Stimulated activated CD8-positive, alpha-beta memory T cell treated with anti-CD3 and anti-CD28 coated beads, Interleukin-7, amount 100 ng/mL, for 48 hours (primary cell): ENCODE data around the gene SMOC2.

ENCODE experiments used
- DNase-seq, 2 donors: peaks; one replicate each; pipeline ENCODE4 v3.0.0-alpha.2; 2020; ENCODE audit warnings: low read depth in 1 of 2; ENCODE audit errors: extremely low read depth in 1 of 2

The SMOC2 gene

DNA sequence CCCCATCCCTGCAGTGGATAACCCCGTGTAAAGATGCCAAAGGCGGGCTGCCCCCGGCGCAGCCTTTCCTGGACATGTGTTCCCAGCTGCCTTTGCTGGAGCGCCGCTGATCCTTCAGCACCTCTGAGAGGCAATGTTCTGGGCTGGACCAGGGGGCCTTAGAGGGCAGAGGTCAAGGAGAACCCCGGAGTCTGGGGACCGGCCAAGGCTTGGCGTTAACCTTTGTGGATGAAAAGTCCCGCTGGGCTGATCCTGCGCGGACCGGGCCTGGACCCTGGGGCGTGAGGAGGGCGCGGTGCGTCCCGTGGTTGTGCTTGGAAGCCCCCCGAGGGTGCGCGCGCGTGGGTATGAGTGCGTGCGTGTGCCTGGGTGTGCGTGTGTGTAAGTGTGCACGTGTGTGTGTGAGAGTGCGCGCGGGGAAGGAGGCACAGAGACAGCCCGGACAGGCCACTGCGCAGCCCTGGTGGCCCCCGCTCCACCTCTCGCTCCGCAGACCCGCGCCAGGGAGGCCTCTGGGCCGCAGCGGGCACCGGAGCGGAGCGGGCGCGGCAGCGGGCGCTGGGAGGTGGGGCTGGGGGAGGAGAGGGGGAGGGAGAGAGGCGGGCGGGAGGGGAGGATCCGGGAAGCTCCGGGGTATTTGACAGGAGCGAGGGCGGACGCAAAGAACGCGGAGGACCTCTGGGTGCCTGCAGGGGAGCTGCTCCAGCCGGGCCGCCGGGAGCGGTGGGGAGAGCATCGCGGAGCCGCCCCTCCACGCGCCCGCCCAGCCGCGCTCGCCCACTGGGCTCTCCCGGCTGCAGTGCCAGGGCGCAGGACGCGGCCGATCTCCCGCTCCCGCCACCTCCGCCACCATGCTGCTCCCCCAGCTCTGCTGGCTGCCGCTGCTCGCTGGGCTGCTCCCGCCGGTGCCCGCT, at the start of gene SMOC2:
TSS of gene SMOC2 (plus strand) at position 665 of the 914 bp plus-strand sequence. CDS start at position 852, 187 bp downstream.
- no peak for DNase-seq

DNA sequence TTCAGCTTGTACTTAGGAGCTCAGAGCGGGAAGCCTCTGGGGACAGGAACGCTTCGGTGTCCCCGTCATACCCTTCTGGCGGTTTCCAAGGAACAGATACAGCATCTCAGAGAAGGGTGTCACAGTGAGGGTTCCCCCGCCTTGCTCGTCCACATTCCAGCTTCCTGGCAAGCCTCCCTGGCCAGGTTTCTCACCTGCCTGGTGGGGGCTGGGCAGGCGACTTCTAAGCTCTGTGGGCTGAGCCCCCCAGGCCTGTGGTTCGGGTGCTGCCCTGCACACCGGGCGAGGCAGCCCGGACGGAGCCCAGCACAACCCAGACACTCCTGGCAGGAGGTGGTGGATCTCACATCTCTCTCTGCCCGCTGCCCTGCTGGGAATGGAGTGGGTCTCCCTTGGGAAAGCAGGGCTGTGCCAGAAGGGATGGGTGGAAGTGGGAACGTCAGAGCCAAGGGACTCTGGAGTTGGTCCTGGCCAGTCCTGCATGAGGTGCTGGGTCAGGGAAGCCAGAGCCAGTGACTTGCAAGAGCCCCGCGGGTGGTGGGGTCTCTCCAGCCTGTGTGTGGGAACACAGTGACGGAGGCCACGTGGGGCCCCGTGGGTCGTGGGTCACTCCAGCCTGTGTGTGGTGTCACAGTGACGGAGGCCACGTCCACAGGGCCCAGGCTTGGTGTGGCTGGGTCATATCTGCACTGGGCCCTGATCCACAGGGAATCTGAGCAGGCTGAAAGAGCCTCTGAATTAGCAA, 47.7 kb upstream of the SMOC2 start:
- DNase-seq, result no peak

DNA sequence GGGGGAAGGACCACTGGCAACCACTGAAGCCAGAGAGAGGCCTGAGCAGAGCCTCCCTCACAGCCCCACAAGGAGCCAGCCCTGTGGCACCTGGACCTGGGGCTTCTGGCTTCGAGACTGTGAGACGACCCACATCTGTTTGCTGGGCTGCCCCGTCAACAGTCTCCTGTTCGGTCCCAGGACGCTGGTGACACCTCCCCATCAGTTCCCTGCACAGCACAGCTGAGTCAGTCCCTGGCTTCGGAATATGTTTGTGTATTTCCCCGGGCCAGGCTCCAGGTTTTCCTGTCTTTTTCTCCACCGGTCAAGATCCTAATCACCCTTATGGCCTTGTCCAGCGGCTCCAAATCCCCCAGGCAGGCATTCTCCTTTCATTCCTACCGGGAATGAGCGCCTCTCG, 46.4 kb upstream of the SMOC2 start:
- no peak for DNase-seq

- DNase-seq, result no peak
Observed at GRCh38 chr6:168395983-168396382, 45.0 kb upstream of the SMOC2 start.

- no peak for DNase-seq
Observed at GRCh38 chr6:168396561-168396960, 44.4 kb upstream of the SMOC2 start.

DNA sequence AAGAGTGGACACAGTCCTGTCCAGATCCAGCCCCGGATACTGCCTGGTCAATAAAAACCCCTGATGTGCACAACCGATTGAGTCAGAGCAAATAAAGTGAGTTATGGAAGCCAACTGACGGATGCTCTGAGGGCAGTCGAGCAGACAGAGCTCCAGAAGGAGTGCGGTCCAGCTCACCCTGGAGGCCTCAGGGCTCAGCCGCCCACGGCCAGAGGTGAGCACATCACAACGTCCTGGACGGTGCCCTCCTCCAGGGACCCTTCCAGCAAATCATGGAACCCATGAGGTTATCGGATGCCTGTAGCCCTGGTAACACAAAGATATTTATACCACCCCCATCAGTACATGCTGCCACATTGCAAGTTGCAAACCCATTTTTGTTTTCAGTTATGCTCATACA, 44.0 kb upstream of the SMOC2 start:
- DNase-seq, result no peak

DNA sequence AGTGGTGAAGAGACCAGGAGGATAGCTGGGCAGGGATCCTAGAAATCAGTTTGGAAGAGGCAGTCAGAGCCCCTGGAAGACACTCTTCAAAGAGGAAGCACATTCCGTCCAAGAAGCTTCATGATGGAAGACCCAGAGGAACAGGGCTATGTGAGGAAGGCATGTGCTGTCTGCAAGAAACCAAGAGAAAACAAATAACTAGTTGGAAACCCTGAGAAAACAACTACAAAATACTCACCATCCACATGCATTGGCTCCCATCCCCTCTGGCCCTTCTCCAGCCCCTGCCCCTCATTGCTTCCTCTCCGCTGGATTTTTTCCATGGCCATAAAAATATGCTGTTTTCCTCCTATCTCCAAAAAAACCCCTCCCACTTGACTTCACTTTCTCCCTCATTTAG, 40.9 kb upstream of the SMOC2 start:
- DNase-seq, result no peak

- no peak for DNase-seq
Observed at GRCh38 chr6:168403370-168404005, 37.5 kb upstream of the SMOC2 start.

DNA sequence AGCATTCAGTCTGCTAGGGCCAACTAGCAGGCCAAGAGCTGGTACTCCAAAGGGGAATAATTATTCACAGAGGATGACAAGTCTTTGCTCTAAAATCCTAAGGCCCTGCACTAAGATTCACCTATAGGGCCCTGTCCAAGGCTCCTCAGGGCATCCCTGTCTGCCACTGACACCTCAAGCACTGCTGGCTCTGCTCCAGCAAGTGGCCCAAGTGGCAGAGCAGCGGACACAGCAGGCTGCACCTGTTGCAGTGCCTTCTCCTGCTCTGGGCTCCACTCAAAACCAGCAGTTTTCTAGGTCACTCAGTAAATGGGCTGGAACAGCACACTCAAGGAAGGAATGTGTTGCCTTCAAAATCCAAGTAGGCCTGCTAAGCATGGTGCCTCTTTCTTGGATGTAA, 36.4 kb upstream of the SMOC2 start:
- no peak for DNase-seq

DNA sequence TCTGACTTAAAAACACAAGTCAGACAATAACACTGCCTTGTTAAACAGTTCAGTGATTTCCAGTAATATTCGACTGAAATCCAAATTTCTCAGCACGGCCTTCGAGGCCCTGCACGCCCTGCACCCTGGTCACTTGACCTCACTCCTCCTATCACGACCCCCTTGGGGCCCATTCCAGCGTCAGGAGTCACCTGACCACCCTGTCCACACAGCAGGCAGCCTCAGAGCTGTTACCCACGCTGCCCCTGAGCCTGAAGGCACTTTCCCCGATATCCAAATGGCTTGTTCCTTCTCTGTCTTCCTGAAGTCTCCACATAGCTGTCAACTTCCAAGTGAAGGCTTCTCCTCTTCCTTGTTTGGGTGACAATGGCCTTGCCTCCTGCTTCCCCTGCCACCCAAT, 33.1 kb upstream of the SMOC2 start:
- no peak for DNase-seq

- no peak for DNase-seq
Observed at GRCh38 chr6:168408504-168409136, 32.4 kb upstream of the SMOC2 start.

GRCh38 chr6:168410035-168410434, 30.9 kb upstream of the SMOC2 start:
- no peak for DNase-seq

GRCh38 chr6:168410554-168411011, 30.4 kb upstream of the SMOC2 start:
- DNase-seq, result no peak

DNA sequence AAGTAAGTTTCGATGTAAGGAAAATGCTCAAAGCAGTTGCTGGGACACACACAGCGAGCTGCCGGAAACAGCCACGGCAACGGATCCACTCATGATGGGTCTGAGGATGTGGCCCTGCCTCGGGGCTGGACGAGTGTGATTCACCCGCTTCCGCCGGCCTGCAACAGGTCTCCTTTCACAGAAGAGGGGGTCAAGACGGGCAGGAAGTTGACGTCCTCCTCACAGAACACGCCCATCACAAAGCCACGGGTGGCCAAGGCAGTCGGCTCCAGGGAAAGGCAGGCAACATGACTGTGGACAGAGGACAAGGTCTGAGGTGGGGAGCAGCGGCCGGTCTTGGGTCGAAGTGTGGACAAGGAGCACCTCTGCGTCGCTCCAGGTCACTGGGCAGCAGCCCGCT, 29.9 kb upstream of the SMOC2 start:
- no peak for DNase-seq

DNA sequence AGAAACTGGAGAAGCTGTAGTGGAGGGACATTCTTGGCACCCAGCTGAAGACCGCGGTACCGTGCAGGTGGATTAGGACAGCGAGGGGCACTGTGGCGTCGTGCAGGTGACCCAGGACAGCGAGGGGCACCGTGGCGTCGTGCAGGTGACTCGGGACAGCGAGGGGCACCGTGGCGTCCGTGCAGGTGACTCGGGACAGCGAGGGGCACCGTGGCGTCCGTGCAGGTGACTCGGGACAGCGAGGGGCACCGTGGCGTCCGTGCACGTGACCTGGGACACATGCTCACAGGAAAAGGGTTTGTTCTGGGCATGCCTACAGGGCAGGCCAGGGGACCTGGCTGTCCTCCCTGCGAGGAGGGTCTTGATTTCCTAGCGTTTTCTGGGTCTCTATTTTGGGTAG, 29.2 kb upstream of the SMOC2 start:
- no peak for DNase-seq

DNA sequence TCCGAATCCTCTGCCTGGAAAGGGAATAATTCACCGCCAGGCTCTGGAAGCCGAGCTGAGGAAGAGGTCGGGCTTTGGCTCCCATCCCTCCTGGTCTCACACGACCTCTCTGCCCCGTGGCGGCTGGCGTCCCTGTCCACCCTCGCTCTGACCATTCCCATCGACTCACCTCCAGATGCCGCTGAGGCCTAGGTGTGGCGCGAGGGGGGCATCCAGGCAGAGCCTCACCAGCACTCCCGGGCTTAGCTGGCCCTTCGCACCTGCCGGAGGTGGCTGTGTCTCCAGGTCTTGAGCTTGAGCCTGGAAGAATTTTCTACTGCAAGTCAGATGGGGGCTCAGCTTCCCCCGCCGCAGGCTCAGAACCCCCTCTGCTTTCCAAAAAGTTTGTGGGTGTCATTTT, 28.5 kb upstream of the SMOC2 start:
- DNase-seq, result no peak

DNA sequence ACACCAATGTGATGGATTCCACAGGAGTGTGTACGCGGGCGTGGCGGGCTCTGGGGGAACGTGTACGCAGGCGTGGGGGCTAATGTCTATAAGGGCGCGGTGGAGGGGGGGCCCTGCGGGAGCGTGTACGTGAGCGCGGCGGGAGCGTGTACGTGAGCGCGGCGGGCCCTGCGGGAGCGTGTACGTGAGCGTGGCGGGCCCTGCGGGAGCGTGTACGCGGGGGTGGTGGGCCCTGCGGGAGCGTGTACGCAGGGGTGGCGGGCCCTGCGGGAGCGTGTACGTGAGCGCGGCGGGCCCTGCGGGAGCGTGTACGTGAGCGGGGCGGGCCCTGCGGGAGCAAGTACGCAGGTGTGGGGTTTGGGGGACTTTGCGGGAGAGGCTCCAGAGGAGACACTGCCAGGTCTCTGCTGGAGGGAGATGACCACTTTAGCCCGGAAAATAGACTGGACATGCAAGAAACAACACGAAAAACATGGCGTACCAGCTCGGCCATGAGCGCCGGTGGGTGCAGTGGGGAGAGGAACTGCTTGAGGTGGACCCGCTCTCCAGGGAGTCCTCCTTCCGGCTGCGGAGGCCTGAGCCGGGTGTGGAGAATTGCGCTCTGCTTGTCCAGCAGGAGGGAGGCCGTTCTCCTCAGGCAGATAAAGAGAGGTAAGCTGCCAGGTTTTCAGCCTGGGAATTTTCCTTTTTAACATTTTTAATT, 27.8 kb upstream of the SMOC2 start:
- no peak for DNase-seq

DNA sequence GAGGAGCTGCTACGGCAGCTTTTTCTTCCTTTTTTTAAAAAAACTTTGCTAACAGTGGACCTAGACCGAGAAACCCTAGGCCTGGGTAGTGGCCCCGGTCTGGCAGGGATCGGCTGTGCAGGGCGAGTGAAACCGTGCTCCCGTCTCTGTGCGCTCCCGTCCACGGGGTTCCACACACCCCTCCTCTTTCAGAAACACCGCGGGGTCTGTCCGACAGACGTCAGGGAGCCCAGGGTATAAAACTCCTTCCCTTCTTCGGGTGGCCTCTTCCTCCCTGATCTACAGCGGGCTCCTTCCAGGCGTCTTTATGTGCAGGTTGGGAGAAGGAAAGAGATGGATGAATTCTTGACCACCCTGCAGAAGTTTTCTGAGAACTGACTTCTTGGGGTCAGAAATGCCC, 27.1 kb upstream of the SMOC2 start:
- no peak for DNase-seq

GRCh38 chr6:168414336-168415097, 26.5 kb upstream of the SMOC2 start:
- no peak for DNase-seq
